ENCODE measurements around the gene SNAP47. TPM values are rescaled to one million over a fixed set of nuclear protein-coding genes. Genes with fewer than 3 reads are reported as not detected.

Gene SNAP47
- polyA plus RNA-seq, 1 of the 3 experiments (the other 2 are of a cell fraction) = 45.6 TPM

GRCh38 chr1:227769936-227770494 is 34.8 kb downstream of the SNAP47 start:
- H3K4me2 ChIP-seq = no peak overlapping the region
- H3K27ac ChIP-seq (ENCODE audit: low read depth in 2 of 2, low read length in 1 of 2) = no peak overlapping the region
- no peaks in the 10 kb centered on the region for H3K9me2 ChIP-seq
- H4K20me1 ChIP-seq (ENCODE audit: insufficient read depth) = no peaks in the 10 kb centered on the region
- H3K9ac ChIP-seq = no peak overlapping the region
- no peak overlapping the region for H3K4me3 ChIP-seq (ENCODE audit: low read depth in 2 of 2, low read length in 1 of 2)
- no peaks in the 10 kb centered on the region for H3F3A ChIP-seq (replicated peaks; ENCODE audit: insufficient read depth)
- POLR2A ChIA-PET = no interaction called here
- H3K9me3 ChIP-seq = no peaks in the 10 kb centered on the region
- CTCF ChIA-PET = no interaction called here
- no peaks in the 10 kb centered on the region; a peak in 1 of 4 replicates for H3K4me1 ChIP-seq (ENCODE audit: control insufficient read depth in 1 of 2, insufficient read depth in 2 of 2, low read depth in 1 of 2, low read length in 1 of 2)
- H3K27me3 ChIP-seq (ENCODE audit: insufficient read depth) = no peaks in the 10 kb centered on the region
- TF ChIP-seq TCF12 (IDR thresholded peaks at IDR 0.05) (no peak), RXRA (IDR thresholded peaks at IDR 0.05; ENCODE audit: borderline replicate concordance, low read depth) (no peak), RFX5 (IDR thresholded peaks at IDR 0.05; ENCODE audit: low read length) (no peak), CTCF (IDR thresholded peaks at IDR 0.05) (no peak), ZBTB33 (IDR thresholded peaks at IDR 0.05; ENCODE audit: borderline replicate concordance, low read depth) (no peak), PBX3 (IDR thresholded peaks at IDR 0.05) (no peak), ELF1 (IDR thresholded peaks at IDR 0.05) (no peak), NFIC (IDR thresholded peaks at IDR 0.05; ENCODE audit: borderline replicate concordance) (no peak), RAD21 (IDR thresholded peaks at IDR 0.05; ENCODE audit: low read length) (no peak), GATA2 (CRISPR knock-in tag; IDR thresholded peaks at IDR 0.05) (no peak), RCOR1 (IDR thresholded peaks at IDR 0.05; ENCODE audit: low read length) (no peak), IRF3 (IDR thresholded peaks at IDR 0.05; ENCODE audit: low read depth, low read length) (no peak), NRF1 (IDR thresholded peaks at IDR 0.05; ENCODE audit: low read depth, low read length) (no peak), SMC3 (IDR thresholded peaks at IDR 0.05; ENCODE audit: low read depth, low read length) (no peak), FOSL2 (IDR thresholded peaks at IDR 0.05; ENCODE audit: borderline replicate concordance, low read depth) (no peak), GABPA (IDR thresholded peaks at IDR 0.05; ENCODE audit: low read depth) (no peak), MEF2A (IDR thresholded peaks at IDR 0.05; ENCODE audit: borderline replicate concordance, low read depth) (no peak), EP300 (IDR thresholded peaks at IDR 0.05; ENCODE audit: borderline replicate concordance in 1 of 2, low read depth in 1 of 2, low read length in 1 of 2) (no peak), FOXJ3 (CRISPR knock-in tag; IDR thresholded peaks at IDR 0.05) (no peak), USF1 (IDR thresholded peaks at IDR 0.05; ENCODE audit: borderline replicate concordance, low read depth) (no peak)
- peaks cover 4 to 46% of the 10 kb centered on the region in 2 experiments for H3K36me3 ChIP-seq (replicated peaks in 1 of 2; ENCODE audit: control insufficient read depth in 1 of 2, insufficient read depth in 2 of 2, low read length in 1 of 2)
- H3K79me2 ChIP-seq (ENCODE audit: insufficient read depth) = no peaks in the 10 kb centered on the region
- 97% methylated on average over 13 of the region's 15 CpGs for WGBS (ENCODE audit: low lambda C conversion rate)
- H2AFZ ChIP-seq (ENCODE audit: low read depth) = no peak overlapping the region
- DNase-seq = no peak
